Erythroblast (primary cell): Measurements from ENCODE around the gene DCLRE1A.
A peak's percentile ranks its signal among the peaks of the same experiment; 100 is the strongest.

Experiments
- DNase-seq, 2 experiments: peaks; one replicate each; lab custom pipeline; 2025; lab: John Stamatoyannopoulos, UW
- GATA1 ChIP-seq: IDR thresholded peaks from 2 replicates; pipeline ENCODE4 v1.6.1; 2011; ENCODE audit warnings: low read depth, mild to moderate bottlenecking, control low read depth, low read length, moderate library complexity
- POLR2A ChIP-seq: IDR thresholded peaks from 2 replicates; pipeline ENCODE4 v1.6.1; 2011; ENCODE audit warnings: mild to moderate bottlenecking, low read length

Gene DCLRE1A

DNA sequence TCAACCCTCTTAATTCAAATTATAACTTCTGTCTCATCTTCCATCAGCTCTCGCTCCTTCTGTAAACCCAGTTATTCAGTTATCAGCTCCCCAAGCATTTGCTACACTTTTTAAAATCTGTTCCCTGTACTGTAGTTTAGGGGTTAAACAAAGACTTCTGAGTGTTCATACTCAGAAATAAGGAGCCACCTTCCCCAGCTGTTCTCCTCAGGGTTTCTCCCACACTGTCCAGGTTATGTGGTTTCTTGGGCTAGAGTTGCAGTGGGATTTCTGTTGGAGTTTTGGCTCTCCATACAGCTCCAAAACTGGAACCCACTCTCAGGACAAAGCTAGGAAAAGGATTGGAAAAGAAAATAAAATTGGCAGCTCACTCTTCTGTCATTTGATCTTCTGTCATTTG lies 21.3 kb upstream of the DCLRE1A start:
- TF ChIP-seq POLR2A (no peak), GATA1 (no peak)
- no peak for DNase-seq

- no peak for TF ChIP-seq POLR2A
- TF ChIP-seq GATA1 = no peak
- peak; percentile 18 to 27 for DNase-seq
Measured at GRCh38 chr10:113872139-113873030, 18.5 kb upstream of the DCLRE1A start.

DNA sequence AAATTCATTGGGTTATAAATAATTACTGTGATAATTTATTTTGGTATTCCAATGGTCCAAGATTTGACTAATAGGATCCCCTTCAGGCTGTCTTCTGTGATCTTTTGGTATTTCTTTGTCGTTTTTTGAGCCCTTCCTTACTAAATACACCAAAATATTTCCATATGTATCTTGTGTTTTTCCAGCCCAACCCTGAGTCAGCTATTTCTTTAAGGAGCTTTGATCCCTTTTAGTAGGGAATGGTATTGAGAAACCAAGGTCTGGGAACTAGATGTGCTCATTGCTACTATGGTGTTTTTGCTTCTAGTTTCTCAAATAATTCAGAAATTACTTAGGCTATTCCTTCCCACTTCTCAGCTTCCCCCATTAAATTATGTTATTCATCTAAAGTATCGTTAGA lies 15.9 kb upstream of the DCLRE1A start:
- DNase-seq = no peak
- no peak for TF ChIP-seq POLR2A
- TF ChIP-seq GATA1 = no peak

DNA sequence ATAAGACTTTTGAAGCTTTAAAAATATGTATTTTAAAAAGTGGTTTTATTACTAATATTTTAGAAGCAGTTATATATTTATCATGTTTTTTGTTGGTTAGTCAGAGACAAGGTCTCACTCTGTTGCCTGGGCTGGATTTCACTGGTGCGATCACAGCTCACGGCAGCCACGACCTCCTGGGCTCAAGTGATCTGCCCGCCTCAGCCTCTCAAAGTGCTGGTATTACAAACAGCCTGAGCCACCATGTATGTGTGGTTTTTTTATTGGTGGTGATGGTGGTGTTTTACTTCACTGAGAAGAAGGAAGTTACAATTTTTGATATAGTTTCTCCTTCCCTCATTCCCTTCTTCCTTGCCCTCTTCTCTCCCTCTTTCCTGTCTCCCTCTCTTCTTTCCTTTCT lies 14.0 kb upstream of the DCLRE1A start:
- TF ChIP-seq GATA1 = no peak
- no peak for TF ChIP-seq POLR2A
- no peak for DNase-seq

- no peak for TF ChIP-seq POLR2A
- TF ChIP-seq GATA1 = no peak
- peak; percentile 9 to 36 for DNase-seq
Measured at GRCh38 chr10:113866551-113867394, 12.9 kb upstream of the DCLRE1A start.

GRCh38 chr10:113865901-113866300 lies 12.0 kb upstream of the DCLRE1A start:
- DNase-seq = no peak
- TF ChIP-seq POLR2A = no peak
- no peak for TF ChIP-seq GATA1

DNA sequence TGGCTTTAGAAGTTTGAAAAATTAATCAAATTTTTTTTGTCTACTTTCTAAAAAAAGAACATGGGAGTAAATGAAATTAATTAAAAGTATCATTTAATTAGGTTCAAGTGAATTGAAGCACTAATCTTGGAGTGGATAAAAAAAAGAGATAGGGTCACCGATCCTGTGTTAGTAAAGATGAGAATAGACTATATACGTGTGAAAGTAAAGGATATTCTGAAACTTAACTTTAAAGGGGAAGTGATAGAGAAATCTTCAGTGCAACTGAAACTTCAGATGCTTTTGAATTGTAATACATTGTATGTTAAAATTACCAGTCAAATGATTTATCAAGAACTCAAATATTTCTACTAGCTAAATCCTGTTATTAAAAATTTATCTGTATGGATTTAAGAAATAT lies 5.4 kb upstream of the DCLRE1A start:
- TF ChIP-seq GATA1 (no peak), POLR2A (no peak)
- DNase-seq = no peak

DNA sequence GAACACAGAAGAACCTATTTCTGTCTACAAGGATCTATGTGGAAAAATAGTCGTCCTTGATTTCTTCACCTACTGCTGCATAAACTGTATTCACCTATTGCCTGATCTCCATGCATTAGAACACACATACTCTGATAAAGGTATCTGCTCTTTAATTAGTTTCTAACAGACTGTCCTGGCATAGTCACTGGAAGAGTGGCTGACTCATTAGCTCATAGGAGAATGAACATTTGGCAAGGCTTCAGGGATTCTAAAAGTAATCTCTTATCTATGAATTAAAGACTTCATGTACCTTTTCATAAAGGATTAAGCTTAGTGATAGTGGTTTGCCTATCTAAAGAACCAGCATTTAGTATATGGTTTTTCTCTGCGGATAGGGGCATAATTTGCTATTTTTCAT lies 4.7 kb upstream of the DCLRE1A start:
- TF ChIP-seq GATA1 = no peak
- peak; percentile 33 for TF ChIP-seq POLR2A
- DNase-seq = peak; percentile 71 to 86

DNA sequence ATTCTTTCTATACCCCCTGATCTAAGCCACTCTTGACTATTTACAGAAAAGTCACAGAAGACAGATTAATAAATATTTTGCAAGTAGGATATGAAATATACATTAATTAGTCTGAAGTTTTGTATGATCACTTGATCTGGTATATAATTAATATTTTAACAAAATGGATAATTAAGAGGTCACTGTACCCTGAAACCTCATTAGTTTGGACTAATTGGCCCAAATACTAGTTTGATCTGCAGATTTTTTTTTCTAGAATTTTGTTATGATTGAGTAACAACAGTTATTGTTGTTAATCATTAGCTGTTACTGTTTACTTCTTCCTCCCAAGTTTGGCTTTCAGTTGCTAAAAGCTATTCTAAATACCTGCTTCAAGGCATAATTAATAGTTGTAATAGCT lies 3.3 kb upstream of the DCLRE1A start:
- DNase-seq = no peak
- TF ChIP-seq POLR2A (no peak), GATA1 (no peak)

GRCh38 chr10:113856563-113856962 lies 2.7 kb upstream of the DCLRE1A start:
- DNase-seq = peak in 1 of 2 experiments; percentile 37
- TF ChIP-seq GATA1 (no peak), POLR2A (no peak)

- peak; percentile 77 to 87 for DNase-seq
- TF ChIP-seq POLR2A (peak; percentile 71), GATA1 (no peak)
Measured at GRCh38 chr10:113854761-113855588, 1.1 kb upstream of the DCLRE1A start.

- DNase-seq = no peak
- no peak for TF ChIP-seq GATA1
- no peak for TF ChIP-seq POLR2A
Measured at GRCh38 chr10:113853578-113854012, 287 bp downstream of the DCLRE1A start.

DNA sequence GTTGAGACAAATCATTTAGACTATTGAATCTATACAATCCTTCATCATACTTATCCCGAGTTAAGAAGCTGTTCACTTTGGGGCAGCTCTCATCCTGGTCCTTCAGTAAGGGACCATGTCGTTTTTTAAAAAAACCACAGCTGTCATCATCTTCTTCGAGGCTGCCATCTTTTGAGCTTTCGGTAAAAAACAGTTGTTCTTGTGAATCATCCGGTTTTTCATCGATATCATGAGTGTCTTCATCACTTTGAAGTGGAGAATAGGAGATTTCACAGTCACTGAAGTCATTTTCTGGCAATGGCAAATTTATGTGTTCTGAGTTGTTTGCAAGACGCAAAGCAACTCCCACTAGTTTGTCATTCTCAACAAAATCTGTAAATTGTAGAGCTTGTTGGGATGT lies 3.9 kb downstream of the DCLRE1A start:
- TF ChIP-seq GATA1 = no peak
- TF ChIP-seq POLR2A = no peak
- DNase-seq = no peak

- no peak for DNase-seq
Measured at GRCh38 chr10:113849140-113849803, 4.6 kb downstream of the DCLRE1A start.

More at GRCh38 chr10:113849140-113849803, 4.6 kb downstream of the DCLRE1A start:
- TF ChIP-seq POLR2A (no peak), GATA1 (no peak)
